Esophagus squamous epithelium (tissue), 4 donors: ENCODE data around the gene FOXJ2.

Experiments
- POLR2A ChIP-seq, 4 donors: fragments of 450-650 bp; IDR thresholded peaks; one replicate each; pipeline ENCODE4 v1.6.1; 2017; ENCODE audit warnings: antibody characterized with exemption in 4 of 4, mild to moderate bottlenecking in 4 of 4, moderate library complexity in 3 of 4
- TF ChIP-seq, protein P1 (sequence below), 6 experiments: fragments of 450-650 bp in 4 of 6; fragments of 200-600 bp in 2 of 6; sonication (generic) in 2 of 6; IDR thresholded peaks; one replicate each; pipeline ENCODE4 v1.5.1; 2016 to 2019; ENCODE audit warnings: antibody characterized with exemption in 6 of 6, mild to moderate bottlenecking in 4 of 6, moderate library complexity in 4 of 6

DNA sequence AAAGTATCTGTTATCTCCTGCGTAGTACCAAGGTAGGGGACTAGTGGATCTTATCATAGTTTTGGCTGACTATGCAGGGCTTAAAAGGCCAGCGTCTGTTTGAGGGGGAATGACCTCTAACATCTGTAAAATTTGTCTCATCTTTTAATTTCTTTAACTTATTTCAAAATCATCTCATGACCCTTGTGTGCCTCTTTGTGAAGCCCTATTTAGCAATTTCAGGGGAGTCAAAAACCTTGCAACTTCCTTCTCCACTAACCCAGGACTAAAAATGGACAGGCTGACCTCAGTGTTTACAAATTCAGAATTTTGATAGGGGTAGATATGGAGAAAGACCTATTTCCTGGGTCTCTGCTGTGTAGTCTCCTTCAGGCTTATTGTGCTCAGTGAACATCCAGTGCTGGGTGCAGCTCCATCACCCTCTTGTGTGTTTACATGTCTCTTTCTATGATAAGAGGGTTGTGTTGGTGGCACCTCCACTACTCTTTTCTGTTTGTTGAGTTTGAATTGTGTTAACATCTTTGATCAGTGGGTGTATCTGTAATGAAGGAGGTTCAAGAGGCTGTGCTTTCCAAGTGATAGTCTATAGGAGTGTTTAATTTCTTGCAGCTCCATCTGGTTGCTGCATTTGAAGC, 63.9 kb downstream of the FOXJ2 start:
- TF ChIP-seq, protein P1, sequence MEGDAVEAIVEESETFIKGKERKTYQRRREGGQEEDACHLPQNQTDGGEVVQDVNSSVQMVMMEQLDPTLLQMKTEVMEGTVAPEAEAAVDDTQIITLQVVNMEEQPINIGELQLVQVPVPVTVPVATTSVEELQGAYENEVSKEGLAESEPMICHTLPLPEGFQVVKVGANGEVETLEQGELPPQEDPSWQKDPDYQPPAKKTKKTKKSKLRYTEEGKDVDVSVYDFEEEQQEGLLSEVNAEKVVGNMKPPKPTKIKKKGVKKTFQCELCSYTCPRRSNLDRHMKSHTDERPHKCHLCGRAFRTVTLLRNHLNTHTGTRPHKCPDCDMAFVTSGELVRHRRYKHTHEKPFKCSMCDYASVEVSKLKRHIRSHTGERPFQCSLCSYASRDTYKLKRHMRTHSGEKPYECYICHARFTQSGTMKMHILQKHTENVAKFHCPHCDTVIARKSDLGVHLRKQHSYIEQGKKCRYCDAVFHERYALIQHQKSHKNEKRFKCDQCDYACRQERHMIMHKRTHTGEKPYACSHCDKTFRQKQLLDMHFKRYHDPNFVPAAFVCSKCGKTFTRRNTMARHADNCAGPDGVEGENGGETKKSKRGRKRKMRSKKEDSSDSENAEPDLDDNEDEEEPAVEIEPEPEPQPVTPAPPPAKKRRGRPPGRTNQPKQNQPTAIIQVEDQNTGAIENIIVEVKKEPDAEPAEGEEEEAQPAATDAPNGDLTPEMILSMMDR (IDR thresholded peaks at IDR 0.05): no peak
- TF ChIP-seq POLR2A (IDR thresholded peaks at IDR 0.05): no peak
